Loucy (cell line): ENCODE results near the gene QPCTL.

Experiments used
- EZH2phosphoT487 ChIP-seq: fragments of 200-600 bp; IDR thresholded peaks from 2 replicates; pipeline ENCODE4 v1.6.1; 2018; ENCODE audit warnings: antibody characterized with exemption, mild to moderate bottlenecking, moderate library complexity, borderline replicate concordance
- TF ChIP-seq, protein P1 (sequence below): fragments of 200-600 bp; sonication (generic); conservative IDR thresholded peaks from 2 replicates; pipeline ENCODE4 v1.5.1; 2014; ENCODE audit warnings: mild to moderate bottlenecking, antibody characterized with exemption, low read length

DNA sequence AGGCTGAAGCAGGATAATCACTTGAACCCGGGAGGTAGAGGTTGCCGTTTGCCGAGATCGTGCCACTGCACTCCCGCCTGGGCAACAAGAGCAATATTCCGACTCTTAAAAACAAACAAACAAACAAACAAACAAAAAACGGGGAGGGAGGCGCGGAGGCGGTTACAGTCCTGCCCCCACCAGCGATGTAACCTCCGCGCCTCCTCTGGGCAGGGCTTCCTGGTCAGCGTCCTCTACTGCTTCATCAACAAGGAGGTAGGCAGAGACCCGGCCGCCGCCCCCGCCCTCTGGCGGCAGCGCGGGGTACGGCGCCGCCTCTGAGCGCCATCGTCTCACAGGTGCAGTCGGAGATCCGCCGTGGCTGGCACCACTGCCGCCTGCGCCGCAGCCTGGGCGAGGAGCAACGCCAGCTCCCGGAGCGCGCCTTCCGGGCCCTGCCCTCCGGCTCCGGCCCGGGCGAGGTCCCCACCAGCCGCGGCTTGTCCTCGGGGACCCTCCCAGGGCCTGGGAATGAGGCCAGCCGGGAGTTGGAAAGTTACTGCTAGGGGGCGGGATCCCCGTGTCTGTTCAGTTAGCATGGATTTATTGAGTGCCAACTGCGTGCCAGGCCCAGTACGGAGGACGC lies 11.0 kb upstream of the QPCTL start:
- TF ChIP-seq, protein P1, sequence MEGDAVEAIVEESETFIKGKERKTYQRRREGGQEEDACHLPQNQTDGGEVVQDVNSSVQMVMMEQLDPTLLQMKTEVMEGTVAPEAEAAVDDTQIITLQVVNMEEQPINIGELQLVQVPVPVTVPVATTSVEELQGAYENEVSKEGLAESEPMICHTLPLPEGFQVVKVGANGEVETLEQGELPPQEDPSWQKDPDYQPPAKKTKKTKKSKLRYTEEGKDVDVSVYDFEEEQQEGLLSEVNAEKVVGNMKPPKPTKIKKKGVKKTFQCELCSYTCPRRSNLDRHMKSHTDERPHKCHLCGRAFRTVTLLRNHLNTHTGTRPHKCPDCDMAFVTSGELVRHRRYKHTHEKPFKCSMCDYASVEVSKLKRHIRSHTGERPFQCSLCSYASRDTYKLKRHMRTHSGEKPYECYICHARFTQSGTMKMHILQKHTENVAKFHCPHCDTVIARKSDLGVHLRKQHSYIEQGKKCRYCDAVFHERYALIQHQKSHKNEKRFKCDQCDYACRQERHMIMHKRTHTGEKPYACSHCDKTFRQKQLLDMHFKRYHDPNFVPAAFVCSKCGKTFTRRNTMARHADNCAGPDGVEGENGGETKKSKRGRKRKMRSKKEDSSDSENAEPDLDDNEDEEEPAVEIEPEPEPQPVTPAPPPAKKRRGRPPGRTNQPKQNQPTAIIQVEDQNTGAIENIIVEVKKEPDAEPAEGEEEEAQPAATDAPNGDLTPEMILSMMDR = peak; percentile 79
- no peak for TF ChIP-seq EZH2phosphoT487
